ENCODE data around the gene SCD5.

Gene SCD5

GRCh38 chr4:82737354-82737753 is 61.2 kb downstream of the SCD5 start:
- no peak for DNase-seq (ENCODE audit: low read depth in 2 of 2, low spot score in 1 of 2)

GRCh38 chr4:82733636-82734035 is 65.0 kb downstream of the SCD5 start:
- DNase-seq (ENCODE audit: low read depth in 2 of 2, low spot score in 1 of 2): no peak

DNA sequence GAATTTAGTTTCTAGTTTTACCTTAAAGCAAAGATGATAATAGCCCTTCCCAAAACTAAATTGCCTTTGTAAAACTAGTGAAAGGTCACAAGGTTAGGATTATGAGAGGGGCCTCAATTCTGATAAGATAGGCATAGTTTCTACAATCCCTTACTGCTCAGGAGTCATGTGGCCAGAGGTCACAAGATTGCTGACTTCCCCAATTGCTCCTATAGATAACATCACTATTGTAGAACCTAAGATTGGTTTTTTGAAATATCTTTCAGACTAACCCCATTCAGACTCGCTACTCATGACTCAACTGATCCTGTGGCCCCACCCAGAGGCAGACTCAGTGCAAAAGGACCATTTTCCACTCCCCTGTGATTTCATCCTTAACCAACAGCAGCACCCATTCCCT is 70.3 kb downstream of the SCD5 start:
- no peak for DNase-seq (ENCODE audit: low read depth in 2 of 2, low spot score in 1 of 2)

DNA sequence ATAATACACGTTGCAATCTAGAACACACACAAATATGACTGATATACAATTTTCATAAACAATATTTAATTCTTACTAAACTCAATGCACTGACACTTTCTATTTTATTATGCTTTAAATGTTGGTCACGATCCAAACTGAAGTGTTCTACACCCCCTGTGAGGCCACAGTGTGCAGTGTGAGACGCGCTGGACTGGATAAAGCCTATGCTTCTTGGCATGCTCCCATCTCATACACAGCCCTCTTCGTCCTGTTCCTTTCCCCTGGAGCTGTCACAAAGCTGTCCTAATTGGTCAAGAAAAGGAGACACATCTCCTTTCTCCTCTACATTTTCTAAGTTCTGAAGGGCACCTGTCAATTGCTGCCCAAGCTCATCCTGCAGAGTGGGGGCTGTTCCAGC is 72.0 kb downstream of the SCD5 start:
- DNase-seq (ENCODE audit: low read depth in 2 of 2, low spot score in 1 of 2): no peak

DNA sequence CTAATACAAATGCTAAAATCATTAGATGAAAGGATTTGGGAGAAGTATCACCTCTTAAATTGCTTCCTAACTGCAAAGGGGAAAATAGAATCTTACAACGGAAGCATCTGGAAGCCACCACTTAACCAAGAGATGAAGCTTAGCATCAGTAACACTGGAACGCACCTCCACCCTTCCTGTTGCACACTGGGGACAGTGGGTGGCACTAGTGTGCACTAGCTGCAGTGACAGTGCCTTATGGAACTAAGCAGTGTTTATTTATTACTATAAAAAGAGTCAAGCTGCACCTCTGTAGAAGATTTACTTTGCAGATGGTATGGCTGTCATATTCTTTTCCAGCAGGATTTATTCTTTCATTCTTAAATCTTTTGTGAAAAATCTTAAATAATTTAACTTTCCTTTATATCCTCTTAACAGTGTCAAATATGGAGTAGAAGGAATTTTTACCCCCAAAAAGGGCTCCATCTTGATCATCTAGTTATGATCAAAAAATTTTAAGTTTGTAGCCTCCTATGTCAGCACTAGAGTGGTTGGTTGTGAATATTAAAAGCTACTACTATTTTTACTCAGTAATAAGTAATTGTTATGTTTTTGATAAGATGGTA is 76.7 kb downstream of the SCD5 start:
- DNase-seq (ENCODE audit: low read depth in 2 of 2, low spot score in 1 of 2): no peak

DNA sequence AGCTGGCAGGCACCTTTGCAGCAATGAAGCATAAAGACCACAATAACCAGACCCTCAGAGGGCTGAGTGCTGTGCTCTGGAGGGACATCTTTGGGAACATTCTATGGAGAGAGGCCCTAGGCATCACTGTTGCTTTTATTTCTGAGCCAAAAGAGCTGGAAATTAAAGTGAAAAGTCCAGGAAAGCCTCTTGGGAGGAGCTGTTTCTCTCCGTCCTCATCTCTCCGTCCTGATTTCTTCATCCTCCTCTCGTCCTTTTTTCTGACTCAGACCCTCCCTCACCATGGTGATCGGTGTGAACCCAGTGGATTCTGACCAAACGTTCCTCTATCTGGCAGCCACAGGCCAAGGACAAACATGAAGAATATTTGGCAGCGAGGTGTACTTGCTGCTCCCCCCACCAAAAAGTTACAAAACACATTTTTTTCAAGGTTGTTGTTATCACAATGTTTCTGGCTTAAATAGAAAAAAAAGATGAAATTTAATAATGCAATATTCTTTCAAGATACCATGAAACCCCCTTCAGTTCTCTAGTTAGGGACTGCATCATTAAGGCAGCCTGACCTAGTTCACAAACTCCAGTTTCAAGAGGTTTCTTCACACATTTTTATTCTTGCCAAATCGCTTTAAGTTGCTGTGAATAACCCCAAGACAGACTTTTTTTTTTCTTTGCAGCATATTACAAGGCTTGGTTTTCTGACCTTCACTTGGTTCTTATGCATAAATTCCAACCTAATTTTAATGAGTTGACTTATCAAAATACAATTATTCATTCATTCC is 80.2 kb downstream of the SCD5 start:
- DNase-seq (ENCODE audit: low read depth in 2 of 2, low spot score in 1 of 2): no peak

- DNase-seq (ENCODE audit: low read depth in 2 of 2, low spot score in 1 of 2): no peak
Observed at GRCh38 chr4:82715731-82716617, 82.6 kb downstream of the SCD5 start.

DNA sequence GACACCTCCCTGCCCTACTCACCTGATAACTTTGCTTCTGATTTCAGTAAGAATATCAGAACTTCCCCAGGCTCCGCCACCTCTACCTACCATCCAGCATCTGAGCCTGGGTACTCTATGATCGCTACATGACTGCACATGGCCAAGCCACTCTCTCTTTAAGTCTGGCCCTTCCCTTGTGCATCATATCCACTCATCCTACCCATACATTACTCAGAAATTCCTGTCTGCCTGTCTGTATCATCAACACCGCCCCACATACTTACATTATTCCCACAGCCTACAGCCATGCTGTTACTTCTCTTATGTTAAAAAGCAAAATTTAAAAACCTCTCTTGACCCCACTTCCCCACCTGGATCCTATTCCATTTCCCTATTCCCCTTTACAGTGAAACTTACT is 84.7 kb downstream of the SCD5 start:
- no peak for DNase-seq (ENCODE audit: low read depth in 2 of 2, low spot score in 1 of 2)

DNA sequence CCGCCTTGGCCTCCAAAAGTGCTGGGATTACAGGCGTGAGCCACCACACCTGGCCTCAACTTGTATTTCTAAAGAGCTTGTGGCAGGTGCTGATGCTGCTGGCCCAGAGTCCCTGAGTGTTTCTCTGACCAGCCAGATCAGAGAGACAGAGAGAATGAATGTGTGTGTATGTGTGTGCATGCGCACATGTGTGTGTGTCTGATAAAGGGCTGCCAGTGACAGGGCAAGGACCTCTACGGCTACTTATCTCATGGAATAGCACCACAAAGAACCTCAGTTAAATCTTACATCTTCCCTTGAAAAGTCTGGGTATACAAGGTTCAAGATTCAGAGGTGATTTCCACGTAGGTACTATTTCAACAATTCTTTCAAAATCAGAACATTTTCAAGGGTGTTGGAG is 86.0 kb downstream of the SCD5 start:
- DNase-seq (ENCODE audit: low read depth in 2 of 2, low spot score in 1 of 2): no peak

- no peak for DNase-seq (ENCODE audit: low read depth in 2 of 2, low spot score in 1 of 2)
Observed at GRCh38 chr4:82711158-82711785, 87.3 kb downstream of the SCD5 start.

DNA sequence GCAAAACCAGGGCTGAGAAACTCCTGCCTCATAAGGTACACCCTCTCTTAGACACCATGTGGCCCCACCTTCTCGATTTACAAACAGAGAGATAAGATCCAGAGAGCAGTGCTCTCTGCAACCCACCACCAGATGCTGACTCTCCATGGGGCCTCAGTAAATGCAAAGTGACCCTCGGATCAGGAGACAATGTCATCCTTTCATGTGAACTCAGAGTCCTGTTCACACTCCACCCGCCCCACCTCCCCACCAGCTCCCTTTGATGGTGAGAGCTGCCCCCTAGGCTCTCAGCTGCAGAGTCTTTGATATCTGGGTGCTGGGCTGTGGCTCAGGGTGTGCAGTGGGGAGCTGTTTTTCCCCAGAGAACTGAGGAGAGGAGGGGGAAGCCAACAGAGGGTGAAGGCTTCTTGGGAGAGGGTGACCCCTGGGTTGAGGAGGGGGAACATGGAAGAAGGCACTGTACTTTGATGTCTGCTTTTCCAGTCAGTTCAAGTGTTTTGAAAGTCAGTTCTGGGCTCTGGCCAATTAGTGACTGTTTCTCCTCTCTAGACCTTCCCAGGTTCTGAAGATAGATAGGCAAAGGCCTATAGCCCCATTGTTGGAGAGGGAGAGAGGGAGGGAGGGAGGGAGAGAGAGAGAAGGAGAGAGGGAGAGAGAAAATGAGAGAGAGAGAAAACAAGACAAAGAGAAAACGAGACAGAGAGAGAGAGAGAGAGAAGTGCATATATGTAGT is 88.2 kb downstream of the SCD5 start:
- no peak for DNase-seq (ENCODE audit: low read depth in 2 of 2, low spot score in 1 of 2)

DNA sequence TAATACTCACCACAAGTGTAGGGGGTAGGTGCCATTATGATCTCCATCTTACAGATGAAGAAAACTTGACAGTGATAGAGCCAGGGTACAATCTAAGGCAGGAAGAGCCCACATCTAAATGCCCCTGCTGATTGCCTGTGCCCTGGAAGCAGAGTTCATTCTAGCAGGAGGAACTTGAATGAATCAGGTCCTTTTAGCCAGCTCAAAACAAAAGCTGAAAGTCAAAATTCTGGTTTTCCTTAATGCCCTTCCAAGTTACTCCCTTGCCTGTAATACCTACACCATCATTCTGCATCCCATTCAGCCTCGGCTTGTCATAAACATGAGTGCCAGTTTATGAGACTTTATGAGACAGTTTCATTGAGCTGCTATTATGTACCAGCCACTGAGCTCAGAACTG is 89.6 kb downstream of the SCD5 start:
- no peak for DNase-seq (ENCODE audit: low read depth in 2 of 2, low spot score in 1 of 2)

DNA sequence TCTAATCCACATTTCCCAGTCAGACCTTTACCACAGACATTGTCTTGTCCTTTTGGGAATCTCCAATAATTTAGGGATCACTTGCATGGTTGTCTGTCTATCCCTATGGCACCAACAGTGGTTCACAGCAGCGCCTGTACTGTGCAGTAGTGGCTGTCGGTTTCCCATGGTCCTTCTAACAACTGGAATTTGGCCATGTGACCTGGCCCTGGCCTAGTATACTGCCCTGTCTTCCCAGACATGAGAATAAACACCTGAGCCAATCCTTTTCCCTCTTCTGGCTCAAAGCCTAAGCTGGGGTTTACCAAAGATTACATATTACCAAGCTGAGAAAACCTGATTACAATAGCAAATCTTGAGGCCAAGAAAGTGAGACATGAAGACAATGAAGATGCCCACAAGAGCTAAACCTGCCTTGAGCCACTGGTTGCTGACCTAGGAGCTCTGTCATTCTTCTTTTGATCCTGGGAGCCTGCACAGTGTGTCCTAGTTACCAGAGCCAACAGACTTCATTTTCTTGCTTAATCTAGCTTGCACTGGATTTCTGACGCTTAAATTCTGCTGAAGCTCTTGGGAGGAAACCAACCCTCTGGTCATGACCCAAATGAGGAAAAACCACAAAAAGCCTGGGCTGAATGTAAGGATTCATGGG is 92.1 kb downstream of the SCD5 start:
- DNase-seq (ENCODE audit: low read depth in 2 of 2, low spot score in 1 of 2): no peak

DNA sequence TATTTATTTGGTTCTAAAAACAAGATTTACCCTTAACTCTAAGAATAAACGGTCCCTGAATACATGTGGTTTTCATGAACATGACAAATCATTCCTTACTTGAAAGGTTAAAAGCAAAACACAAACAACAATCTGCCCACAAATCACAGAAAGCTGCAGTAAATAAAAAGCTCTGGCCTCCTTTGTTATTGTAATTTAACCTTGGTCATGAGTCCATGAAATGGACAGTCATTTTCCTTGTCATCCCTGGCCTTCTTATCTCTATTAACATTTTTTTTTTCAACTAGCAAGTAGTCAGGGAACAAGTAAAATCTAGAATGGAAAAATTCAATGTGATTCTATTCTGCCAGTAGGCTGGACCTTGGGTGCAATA is 92.7 kb downstream of the SCD5 start:
- no peak for DNase-seq (ENCODE audit: low read depth in 2 of 2, low spot score in 1 of 2)

GRCh38 chr4:82705169-82705927 is 93.2 kb downstream of the SCD5 start:
- DNase-seq (ENCODE audit: low read depth in 2 of 2, low spot score in 1 of 2): no peak

DNA sequence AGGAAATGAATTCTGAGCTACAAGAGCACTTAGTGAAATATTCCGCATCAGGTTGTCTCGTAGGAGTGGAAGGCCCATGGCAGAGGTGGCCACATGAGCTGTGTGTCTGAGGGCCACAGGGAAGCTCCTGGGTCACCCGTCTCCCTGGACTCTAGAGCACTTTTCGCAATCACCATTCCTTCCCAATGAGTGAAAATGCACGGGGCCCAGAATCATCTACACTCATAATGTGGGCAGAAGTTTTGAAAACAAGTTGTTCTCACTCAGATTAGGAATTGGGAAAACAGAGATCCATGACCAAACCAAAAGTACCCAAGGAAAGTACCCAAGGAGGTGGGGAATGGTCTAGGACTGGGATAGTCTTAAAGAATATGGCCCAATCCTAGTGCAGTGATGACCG is 94.4 kb downstream of the SCD5 start:
- no peak for DNase-seq (ENCODE audit: low read depth in 2 of 2, low spot score in 1 of 2)

DNA sequence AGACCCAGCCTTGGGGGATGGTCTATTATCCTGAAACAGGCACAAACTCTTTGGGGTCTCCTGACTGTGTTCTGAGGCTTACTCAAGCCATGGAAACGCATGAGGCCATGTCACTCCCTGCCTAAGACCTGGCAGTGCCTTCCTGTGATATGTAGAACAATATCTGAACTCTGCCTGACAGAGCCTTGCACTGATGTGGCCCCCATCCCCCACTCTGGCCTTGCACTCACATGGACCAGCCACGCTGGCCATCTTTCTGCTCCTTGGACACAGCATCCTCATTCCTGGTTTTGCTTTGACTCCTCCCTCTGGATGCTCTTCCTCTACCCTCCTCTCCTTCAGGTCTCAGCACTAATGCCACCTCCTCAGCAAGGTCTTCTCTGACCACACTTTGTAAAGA is 100.2 kb downstream of the SCD5 start:
- no peak for DNase-seq (ENCODE audit: low read depth in 2 of 2, low spot score in 1 of 2)

GRCh38 chr4:82697561-82697960 is 101.0 kb downstream of the SCD5 start:
- DNase-seq (ENCODE audit: low read depth in 2 of 2, low spot score in 1 of 2): no peak

DNA sequence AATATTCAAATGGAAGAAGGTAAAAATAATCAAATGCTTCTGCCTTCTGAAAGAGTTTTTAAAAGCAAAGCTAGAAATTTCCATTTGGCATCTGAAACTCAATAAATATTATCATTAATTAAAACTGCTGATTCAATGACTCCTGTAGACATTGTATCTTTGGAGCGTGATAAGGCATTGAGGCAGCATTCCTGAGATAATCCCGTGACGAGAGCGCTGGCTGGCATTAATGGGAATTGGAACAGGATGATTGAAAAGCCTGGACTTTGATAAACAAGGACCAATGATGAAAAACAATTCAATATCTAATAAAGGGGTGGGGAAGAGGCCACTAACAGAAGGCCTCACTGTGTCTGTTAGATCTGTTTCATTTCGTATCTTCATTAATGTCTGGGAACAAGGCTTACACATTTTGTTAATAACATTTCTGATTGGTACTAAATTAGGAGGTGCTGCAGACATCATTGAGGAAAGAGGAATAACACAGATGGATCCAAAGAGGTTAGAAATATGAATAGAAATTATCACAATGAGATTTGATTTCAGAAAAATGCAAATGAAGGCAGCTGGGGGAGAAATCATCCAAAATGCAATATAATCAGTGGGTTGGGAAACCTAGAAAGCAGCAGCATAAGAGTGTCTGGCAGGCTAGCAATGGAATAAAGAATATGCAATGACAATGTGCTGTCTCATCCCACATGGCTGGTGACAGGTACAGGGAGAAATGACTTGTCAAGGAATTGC is 102.3 kb downstream of the SCD5 start:
- DNase-seq (ENCODE audit: low read depth in 2 of 2, low spot score in 1 of 2): no peak
